ENCODE measurements around the gene HOPX. TPM values are rescaled to one million over a fixed set of nuclear protein-coding genes. Genes with fewer than 3 reads are reported as not detected.

The HOPX gene
- polyA plus RNA-seq, 2 of the 4 experiments (the other 2 are of a cell fraction) = not detected

GRCh38 chr4:56627985-56628384 lies 53.1 kb downstream of the HOPX start (continued):
- TF ChIP-seq MAFK (IDR thresholded peaks at IDR 0.05; ENCODE audit: partially characterized antibody) (no peak), SREBF2 (IDR thresholded peaks at IDR 0.05) (no peak), HMGXB4 (CRISPR knock-in tag; IDR thresholded peaks at IDR 0.05; ENCODE audit: borderline replicate concordance) (no peak), BCL3 (IDR thresholded peaks at IDR 0.05) (no peak)

- CTCF ChIA-PET = interaction anchor here (1.1 to 1.9 kb wide), 3 partner anchors 11 to 172 kb away, joined by 3 to 5 read pairs (median 5); no protein-coding TSS in a partner anchor
- no peak for ATAC-seq
Observed at GRCh38 chr4:56627375-56627774, 53.7 kb downstream of the HOPX start.

More at GRCh38 chr4:56627375-56627774, 53.7 kb downstream of the HOPX start:
- FAIRE-seq = no peak
- H3K4me3 ChIP-seq = no peak overlapping the region
- TF ChIP-seq ZSCAN20 (CRISPR knock-in tag; IDR thresholded peaks at IDR 0.05) (no peak), EHMT2 (IDR thresholded peaks at IDR 0.05; ENCODE audit: low read depth) (no peak), MAFK (IDR thresholded peaks at IDR 0.05; ENCODE audit: partially characterized antibody) (no peak), REST (IDR thresholded peaks at IDR 0.05) (no peak), HOXA7 (CRISPR knock-in tag; IDR thresholded peaks at IDR 0.05) (no peak), JUNB (IDR thresholded peaks at IDR 0.05) (no peak), USF2 (IDR thresholded peaks at IDR 0.05) (no peak), BCL3 (IDR thresholded peaks at IDR 0.05) (no peak), MAX (IDR thresholded peaks at IDR 0.05) (no peak), FOSL2 (IDR thresholded peaks at IDR 0.05) (no peak), FOSL2 (CRISPR knock-in tag; IDR thresholded peaks at IDR 0.05) (no peak), ZFP36 (IDR thresholded peaks at IDR 0.05; ENCODE audit: borderline replicate concordance, partially characterized antibody) (no peak), EHF (CRISPR knock-in tag; IDR thresholded peaks at IDR 0.05) (no peak), HMGXB4 (CRISPR knock-in tag; IDR thresholded peaks at IDR 0.05; ENCODE audit: borderline replicate concordance) (no peak), FOSB (CRISPR knock-in tag; IDR thresholded peaks at IDR 0.05) (no peak), PHF8 (IDR thresholded peaks at IDR 0.05; ENCODE audit: borderline replicate concordance, low read depth) (no peak), BHLHE40 (IDR thresholded peaks at IDR 0.05; ENCODE audit: low read depth, low read length) (no peak), RCOR1 (IDR thresholded peaks at IDR 0.05; ENCODE audit: low read depth, low read length) (no peak)
- POLR2A ChIA-PET = no interaction called here
- no peak overlapping the region for H3K4me2 ChIP-seq
- no peak overlapping the region for H3K27ac ChIP-seq
- H3K9me3 ChIP-seq = no peaks in the 10 kb centered on the region; the same call in 2 of the 3 replicates
- 30% methylated on average over 1 of the region's 1 CpG for WGBS (ENCODE audit: missing lambda C conversion rate)
- no peaks in the 10 kb centered on the region for H3K4me1 ChIP-seq
- DNase-seq (ENCODE audit: low read depth in 1 of 2, low spot score in 1 of 2) = no peak

Data from A549 (cell line).